ENCODE data around the gene MBD3. TPM values are rescaled to one million over a fixed set of nuclear protein-coding genes. Genes with fewer than 3 reads are reported as not detected.

The MBD3 gene
- total and polyA plus RNA-seq, 2 experiments from 2014 or later, result 66.6 to 84.5 TPM

GRCh38 chr19:1621021-1621420 is 28.4 kb upstream of the MBD3 start:
- 91% methylated on average over 18 of the region's 19 CpGs for WGBS (ENCODE audit: low lambda C conversion rate, missing lambda C conversion rate)
- no peaks in the 10 kb centered on the region for H3K9me3 ChIP-seq (ENCODE audit: low read depth)
- no peak for TF ChIP-seq EZH2 (IDR thresholded peaks at IDR 0.05; ENCODE audit: borderline replicate concordance)
- TF ChIP-seq CTCF (IDR thresholded peaks at IDR 0.05; ENCODE audit: poor library complexity), result no peak
- no peak for TF ChIP-seq EZH2phosphoT487 (IDR thresholded peaks at IDR 0.05; ENCODE audit: low read depth, severe bottlenecking, unreplicated experiment)
- no peak overlapping the region for H3K27ac ChIP-seq
- no peaks in the 10 kb centered on the region for H3K27me3 ChIP-seq
- H2AFZ ChIP-seq, result no peak overlapping the region
- peaks cover 3% of the 10 kb centered on the region for H4K20me1 ChIP-seq (ENCODE audit: insufficient read depth, poor library complexity, severe bottlenecking)
- no peak overlapping the region for H3K4me2 ChIP-seq
- no peaks in the 10 kb centered on the region for H3K9me2 ChIP-seq (replicated peaks; ENCODE audit: insufficient read depth)
- DNase-seq (ENCODE audit: low spot score), result no peak
- H3K4me1 ChIP-seq (ENCODE audit: insufficient read depth), result no peaks in the 10 kb centered on the region
- no peaks in the 10 kb centered on the region for H3K79me2 ChIP-seq
- H3K36me3 ChIP-seq (replicated peaks; ENCODE audit: insufficient read depth, low read depth), result no peaks in the 10 kb centered on the region
- H3K4me3 ChIP-seq, result no peak overlapping the region

- no peaks in the 10 kb centered on the region for H3K79me2 ChIP-seq
- no peaks in the 10 kb centered on the region for H3K9me3 ChIP-seq (ENCODE audit: low read depth)
- H3K27ac ChIP-seq, result no peak overlapping the region
- H3K4me3 ChIP-seq, result no peak overlapping the region
- H2AFZ ChIP-seq, result no peak overlapping the region
- TF ChIP-seq EZH2 (IDR thresholded peaks at IDR 0.05; ENCODE audit: borderline replicate concordance) (no peak), EZH2phosphoT487 (IDR thresholded peaks at IDR 0.05; ENCODE audit: low read depth, severe bottlenecking, unreplicated experiment) (no peak), CTCF (IDR thresholded peaks at IDR 0.05; ENCODE audit: poor library complexity) (no peak)
- no peaks in the 10 kb centered on the region for H3K4me1 ChIP-seq (ENCODE audit: insufficient read depth)
- no peak overlapping the region for H3K4me2 ChIP-seq
- 96% methylated on average over 9 of the region's 11 CpGs for WGBS (ENCODE audit: low lambda C conversion rate, missing lambda C conversion rate)
- DNase-seq (ENCODE audit: low spot score), result no peak
- no peaks in the 10 kb centered on the region for H3K36me3 ChIP-seq (replicated peaks; ENCODE audit: insufficient read depth, low read depth)
- H3K27me3 ChIP-seq, result no peaks in the 10 kb centered on the region
- H4K20me1 ChIP-seq (ENCODE audit: insufficient read depth, poor library complexity, severe bottlenecking), result peaks cover 3% of the 10 kb centered on the region
- no peaks in the 10 kb centered on the region for H3K9me2 ChIP-seq (replicated peaks; ENCODE audit: insufficient read depth)
Measured at GRCh38 chr19:1620502-1620901, 27.8 kb upstream of the MBD3 start.

DNA sequence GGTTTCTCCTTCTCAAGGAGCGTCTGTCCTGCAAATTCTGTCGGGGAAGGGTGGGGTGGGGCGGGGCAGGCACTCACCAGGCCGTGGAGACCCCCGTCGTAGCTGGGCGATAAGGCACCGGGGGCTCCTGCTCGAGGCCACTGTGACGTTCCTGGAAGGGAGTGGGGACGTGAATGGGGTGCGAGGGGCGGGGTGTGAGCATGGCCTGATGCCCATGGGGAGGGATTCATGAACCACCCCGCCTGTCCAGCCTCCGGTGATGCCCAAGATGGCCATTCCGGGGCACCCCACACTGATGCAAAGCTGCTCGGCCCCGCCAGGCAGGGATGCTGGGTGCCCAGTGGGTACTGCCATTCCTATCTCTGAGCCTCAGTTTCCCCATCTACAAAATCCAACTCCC is 27.0 kb upstream of the MBD3 start:
- no peak for TF ChIP-seq EZH2 (IDR thresholded peaks at IDR 0.05; ENCODE audit: borderline replicate concordance)
- TF ChIP-seq EZH2phosphoT487 (IDR thresholded peaks at IDR 0.05; ENCODE audit: low read depth, severe bottlenecking, unreplicated experiment), result no peak
- TF ChIP-seq CTCF (IDR thresholded peaks at IDR 0.05; ENCODE audit: poor library complexity), result no peak
- no peaks in the 10 kb centered on the region for H3K36me3 ChIP-seq (replicated peaks; ENCODE audit: insufficient read depth, low read depth)
- H3K27ac ChIP-seq, result no peak overlapping the region
- H3K4me3 ChIP-seq, result no peak overlapping the region
- no peaks in the 10 kb centered on the region for H3K9me3 ChIP-seq (ENCODE audit: low read depth)
- H3K4me1 ChIP-seq (ENCODE audit: insufficient read depth), result no peaks in the 10 kb centered on the region
- no peak overlapping the region for H3K4me2 ChIP-seq
- no peak overlapping the region for H2AFZ ChIP-seq
- no peak for DNase-seq (ENCODE audit: low spot score)
- H3K9me2 ChIP-seq (replicated peaks; ENCODE audit: insufficient read depth), result no peaks in the 10 kb centered on the region
- WGBS (ENCODE audit: low lambda C conversion rate, missing lambda C conversion rate), result 95% methylated on average over 13 of the region's 18 CpGs
- H4K20me1 ChIP-seq (ENCODE audit: insufficient read depth, poor library complexity, severe bottlenecking), result peaks cover 3% of the 10 kb centered on the region
- H3K79me2 ChIP-seq, result no peaks in the 10 kb centered on the region
- no peaks in the 10 kb centered on the region for H3K27me3 ChIP-seq

DNA sequence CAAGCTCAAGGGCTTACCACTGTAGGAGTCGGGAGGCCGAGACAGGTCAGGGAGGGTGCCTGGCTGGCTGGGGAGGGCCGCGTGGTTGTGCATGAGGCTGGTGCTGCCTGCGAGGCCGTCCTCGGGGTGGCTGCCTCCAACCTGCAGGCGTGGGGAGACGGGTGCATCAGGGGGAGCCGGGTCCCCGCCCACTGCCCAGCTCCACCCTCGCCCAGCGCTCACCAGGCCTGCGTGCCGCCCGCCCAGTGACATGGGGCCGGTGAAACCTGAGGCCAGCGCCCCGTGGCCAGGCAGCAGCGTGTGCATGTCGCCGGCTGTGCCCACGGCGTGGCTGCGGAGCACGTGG is 26.4 kb upstream of the MBD3 start:
- H3K36me3 ChIP-seq (replicated peaks; ENCODE audit: insufficient read depth, low read depth), result no peaks in the 10 kb centered on the region
- 96% methylated on average over 26 of the region's 26 CpGs for WGBS (ENCODE audit: low lambda C conversion rate, missing lambda C conversion rate)
- no peaks in the 10 kb centered on the region for H3K9me2 ChIP-seq (replicated peaks; ENCODE audit: insufficient read depth)
- DNase-seq (ENCODE audit: low spot score), result no peak
- H3K27me3 ChIP-seq, result no peaks in the 10 kb centered on the region
- H3K4me1 ChIP-seq (ENCODE audit: insufficient read depth), result no peaks in the 10 kb centered on the region
- TF ChIP-seq EZH2 (IDR thresholded peaks at IDR 0.05; ENCODE audit: borderline replicate concordance), result no peak
- TF ChIP-seq CTCF (IDR thresholded peaks at IDR 0.05; ENCODE audit: poor library complexity), result no peak
- no peak for TF ChIP-seq EZH2phosphoT487 (IDR thresholded peaks at IDR 0.05; ENCODE audit: low read depth, severe bottlenecking, unreplicated experiment)
- H3K79me2 ChIP-seq, result no peaks in the 10 kb centered on the region
- no peaks in the 10 kb centered on the region for H3K9me3 ChIP-seq (ENCODE audit: low read depth)
- peaks cover 3% of the 10 kb centered on the region for H4K20me1 ChIP-seq (ENCODE audit: insufficient read depth, poor library complexity, severe bottlenecking)
- H3K4me3 ChIP-seq, result no peak overlapping the region
- no peak overlapping the region for H3K4me2 ChIP-seq
- H2AFZ ChIP-seq, result no peak overlapping the region
- H3K27ac ChIP-seq, result no peak overlapping the region
